ENCODE data around the gene KY. TPM values are rescaled to one million over a fixed set of nuclear protein-coding genes. Genes with fewer than 3 reads are reported as not detected.

The KY gene
- not detected in 2 replicates for total RNA-seq

GRCh38 chr3:134650431-134651346 is at the start of gene KY:
KY (minus strand) TSS chr3:134651022; CDS start chr3:134650960, 62 bp downstream.

Other genes with a start within 250 kb of the KY start
- 40.2 and 75.1 TPM in 2 replicates for gene ANAPC13, start 165.0 kb downstream of the KY start, total RNA-seq
- 14.6 and 16.1 TPM in 2 replicates for gene CEP63, start 165.0 kb downstream of the KY start, total RNA-seq
- 1.5 and 14.5 TPM in 2 replicates for gene EPHB1, start 144.2 kb upstream of the KY start, total RNA-seq

All from bladder microvascular endothelial cell (primary cell).